SIG-M5 treated with dmso at 0.1 percent for 504 hours (cell line): ENCODE results near the gene TMEM115.

Experiments used
- DNase-seq: peaks from one replicate; lab custom pipeline; 2025; ENCODE audit not compliant: unreplicated experiment; lab: John Stamatoyannopoulos, UW

Gene TMEM115

GRCh38 chr3:50378024-50378423, 18.7 kb upstream of the TMEM115 start:
- no peak for DNase-seq

GRCh38 chr3:50375258-50375931, 16.1 kb upstream of the TMEM115 start:
- no peak for DNase-seq

DNA sequence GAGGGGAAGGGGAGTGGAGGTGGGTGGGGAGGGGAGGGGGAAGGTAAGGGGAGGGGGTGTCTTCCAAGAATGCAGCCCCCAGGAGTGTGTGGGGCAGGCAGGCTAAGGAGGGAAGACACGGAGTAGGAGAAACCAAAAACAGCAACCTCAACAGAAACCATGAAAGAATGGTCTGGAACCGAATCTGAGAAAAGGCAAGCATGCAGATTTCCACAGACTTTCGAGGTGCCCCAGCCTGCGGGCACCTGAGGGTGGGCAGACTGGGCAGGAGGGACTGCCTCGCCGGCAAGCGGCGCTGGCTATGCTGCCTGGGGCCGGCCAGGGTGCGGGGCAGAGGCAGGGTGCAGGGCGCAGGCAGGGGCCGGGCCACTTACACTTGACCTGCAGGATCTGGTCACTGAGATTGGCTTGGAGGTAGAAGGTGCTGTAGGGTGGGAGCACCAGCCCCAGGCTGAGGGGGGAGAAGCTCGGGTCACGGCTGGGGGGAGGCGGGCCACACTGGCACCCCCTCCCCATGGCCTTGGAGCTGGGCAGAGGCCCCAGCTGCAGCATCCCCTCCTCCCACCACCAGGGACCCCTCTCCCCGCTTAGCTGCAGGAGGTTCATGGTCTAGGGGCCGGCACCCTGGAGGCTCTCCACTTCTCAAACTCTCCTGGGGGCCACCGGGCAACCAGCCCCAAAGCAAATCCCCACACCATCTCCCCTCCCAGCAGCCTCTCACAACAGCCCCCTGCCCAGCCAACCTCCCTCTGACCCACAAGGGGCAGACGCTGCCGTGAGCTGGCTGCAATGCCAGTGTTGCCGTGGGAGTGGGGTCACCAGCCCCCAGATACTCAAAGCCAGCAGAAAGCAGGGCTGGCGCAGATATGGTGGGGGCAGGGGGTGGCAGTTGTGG, 15.3 kb upstream of the TMEM115 start:
- DNase-seq: no peak

- no peak for DNase-seq
Measured at GRCh38 chr3:50373146-50374051, 14.1 kb upstream of the TMEM115 start.

GRCh38 chr3:50372349-50372748, 13.0 kb upstream of the TMEM115 start:
- no peak for DNase-seq

DNA sequence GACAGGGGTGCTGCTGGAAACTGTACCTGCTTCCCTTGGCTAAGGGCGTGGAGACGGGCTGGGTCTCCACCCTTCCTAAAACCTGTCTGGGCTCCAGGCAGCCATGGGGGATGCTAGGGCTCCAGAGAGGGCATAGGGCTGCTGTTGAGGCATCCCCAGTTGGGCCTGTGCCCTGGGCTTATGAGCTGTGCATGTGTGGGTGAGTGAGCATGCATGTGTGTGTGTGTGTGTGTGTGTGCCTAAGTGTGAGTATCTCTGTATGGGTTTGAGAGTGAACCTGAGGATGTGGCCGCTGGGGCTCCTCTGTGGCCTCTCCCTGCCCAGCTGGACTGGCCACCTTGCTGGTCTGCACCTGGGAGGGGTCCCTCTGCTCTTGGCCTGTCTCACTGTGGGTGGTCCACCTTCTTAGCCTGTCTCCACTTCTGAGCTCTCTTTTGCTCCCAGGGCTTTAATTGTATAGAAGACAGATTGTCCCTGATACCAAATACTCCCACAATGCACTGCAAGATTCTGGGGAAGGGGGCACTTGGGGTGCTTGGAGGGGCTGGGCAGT, 11.9 kb upstream of the TMEM115 start:
- no peak for DNase-seq

- peak; percentile 17 for DNase-seq
Measured at GRCh38 chr3:50370594-50370993, 11.3 kb upstream of the TMEM115 start.

GRCh38 chr3:50369012-50369670, 9.8 kb upstream of the TMEM115 start:
- DNase-seq: no peak

DNA sequence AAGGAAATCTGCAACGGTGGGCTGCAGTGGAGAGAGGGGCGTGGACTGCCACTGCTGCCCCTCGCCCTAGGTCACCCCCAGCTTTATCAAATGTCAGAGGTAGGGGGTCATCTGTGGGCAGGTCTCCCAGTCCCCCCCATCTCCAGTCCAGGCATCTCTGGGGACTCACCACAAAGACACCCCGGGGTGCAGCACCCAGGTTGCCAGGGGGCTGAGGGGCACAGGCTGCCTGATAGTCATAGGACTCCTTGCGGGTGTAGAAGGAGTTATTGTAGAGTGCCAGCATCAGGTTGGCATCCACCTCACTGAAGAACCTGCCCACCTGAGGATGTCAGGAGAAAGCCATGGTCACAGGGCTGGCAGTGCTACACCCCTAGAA, 6.5 kb upstream of the TMEM115 start:
- DNase-seq: no peak

DNA sequence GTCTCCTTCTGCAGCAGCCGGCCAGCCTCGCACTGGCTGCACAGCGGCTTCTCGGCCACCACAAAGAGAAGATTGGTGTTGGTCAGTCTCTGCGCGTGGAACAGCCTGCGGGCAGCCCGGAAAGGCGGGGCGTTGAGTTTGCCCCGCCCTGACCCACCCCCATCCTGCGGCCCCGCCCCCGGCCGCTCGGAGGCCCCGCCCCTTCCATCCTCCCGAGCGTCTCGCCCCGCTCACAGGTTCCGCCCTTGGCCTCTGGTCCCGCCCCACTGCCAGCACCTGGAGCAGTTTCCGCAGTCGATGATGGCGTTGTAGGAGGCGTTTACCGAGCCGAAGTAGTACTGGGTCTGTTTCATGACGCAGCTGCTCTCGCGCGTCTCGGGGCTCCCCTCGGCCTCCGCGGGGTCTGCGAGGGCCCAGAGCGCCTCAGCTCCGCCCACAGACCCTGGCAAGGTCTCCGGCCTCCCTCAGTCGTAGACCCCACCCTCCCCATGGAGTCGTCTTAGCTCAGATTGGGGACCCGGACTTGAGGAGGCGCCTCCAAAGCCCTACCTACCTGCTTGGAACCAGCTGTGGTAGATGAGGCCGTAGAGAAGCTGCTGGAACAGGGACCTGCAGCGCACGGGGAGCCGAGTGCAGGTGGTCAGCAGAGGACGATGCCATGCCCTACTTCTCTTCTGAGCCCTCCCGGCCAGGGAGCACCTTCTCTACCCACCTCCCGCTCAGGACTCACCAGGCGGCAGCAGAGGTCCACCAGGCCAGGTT, 5.9 kb upstream of the TMEM115 start:
- peak; percentile 87 for DNase-seq

DNA sequence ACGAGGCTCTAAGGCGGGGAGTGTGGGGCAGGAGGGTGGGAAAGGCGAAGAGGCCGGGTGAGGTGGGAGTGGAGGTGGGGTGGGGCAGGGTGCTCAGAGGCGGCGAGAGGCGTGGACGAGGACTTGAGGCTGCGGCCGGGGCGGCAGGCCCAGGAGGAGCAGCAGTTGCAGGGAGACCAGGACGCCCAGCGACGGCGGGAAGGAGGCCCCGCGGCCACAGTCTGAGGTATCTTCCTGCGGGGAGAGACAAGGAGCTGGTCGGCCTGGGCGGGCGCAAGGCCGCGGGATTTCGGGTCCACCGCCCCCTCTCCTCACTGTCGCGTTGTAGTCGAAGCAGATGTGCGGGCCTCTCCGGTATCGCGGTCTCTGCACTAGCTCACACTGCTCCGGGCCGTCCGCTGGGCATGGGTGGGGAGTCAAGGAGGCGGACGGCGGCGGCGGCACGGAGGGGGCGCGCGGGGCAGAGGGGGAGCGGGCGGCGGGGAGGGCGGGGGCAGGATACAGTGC, 5.3 kb upstream of the TMEM115 start:
- no peak for DNase-seq

DNA sequence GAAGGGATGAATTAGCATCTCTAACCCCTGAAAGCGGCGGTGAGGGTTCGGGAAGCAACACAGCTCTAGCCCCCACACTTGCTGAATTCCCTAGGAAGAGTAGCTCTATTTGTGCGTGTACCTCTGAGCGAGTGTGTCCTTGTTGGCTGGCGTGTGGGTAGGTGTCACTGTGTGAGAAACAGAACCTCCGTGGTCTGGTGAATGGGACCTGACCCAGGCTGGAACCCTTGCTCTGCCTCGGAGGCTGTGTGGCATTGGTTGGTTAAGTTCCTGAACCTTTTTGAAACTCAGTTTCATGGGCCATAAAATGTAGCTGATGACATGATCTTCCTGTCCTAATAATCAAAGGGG, 414 bp upstream of the TMEM115 start:
- no peak for DNase-seq

DNA sequence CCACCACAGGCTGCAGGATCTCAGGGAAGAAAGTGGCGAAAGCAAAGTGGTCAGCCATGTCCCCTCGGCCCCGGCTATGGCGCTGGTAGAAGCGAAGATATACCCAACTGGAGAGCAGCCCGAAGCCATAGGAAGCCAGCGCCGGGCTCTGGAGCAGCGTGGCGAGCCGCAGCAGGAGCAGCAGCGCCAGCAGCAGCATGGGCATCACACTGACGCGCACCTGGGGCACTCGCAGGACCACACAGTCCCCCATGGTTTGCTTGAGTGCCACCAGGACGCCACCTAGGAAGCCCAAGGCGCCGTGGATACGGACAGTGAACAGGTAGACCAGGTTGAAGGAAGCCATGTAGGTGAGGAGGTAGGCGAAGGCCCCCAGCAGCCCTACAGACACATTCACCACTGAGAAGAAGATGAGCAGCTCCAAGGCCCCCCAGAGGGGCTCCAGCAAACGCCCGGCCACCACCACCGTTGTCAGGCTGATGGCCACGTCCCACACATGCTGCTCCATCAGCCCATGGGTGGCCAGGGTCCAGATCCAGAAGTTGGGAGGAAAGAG, 888 bp downstream of the TMEM115 start:
- DNase-seq: no peak

DNA sequence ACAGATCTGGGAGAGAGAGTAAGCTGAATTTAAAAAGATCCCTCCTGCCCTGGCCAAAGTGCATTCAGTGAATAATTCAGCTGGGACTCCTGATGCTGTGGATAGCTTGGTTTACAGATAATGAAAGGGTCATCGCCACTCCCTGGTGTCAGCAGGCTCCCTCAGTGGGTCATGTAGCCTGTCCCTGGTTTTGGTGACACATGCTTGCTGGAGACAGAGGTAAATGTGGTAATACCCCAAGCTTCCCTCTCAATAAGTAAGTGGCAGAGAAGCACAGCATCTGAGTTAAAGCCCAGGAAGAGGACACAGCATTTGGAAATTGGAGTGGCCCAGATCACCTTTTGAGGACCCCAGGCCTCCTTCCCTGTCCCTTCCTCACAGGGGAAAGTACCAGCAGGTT, 1.8 kb downstream of the TMEM115 start:
- DNase-seq: peak; percentile 21

GRCh38 chr3:50356553-50356952, 2.8 kb downstream of the TMEM115 start:
- peak; percentile 73 for DNase-seq

DNA sequence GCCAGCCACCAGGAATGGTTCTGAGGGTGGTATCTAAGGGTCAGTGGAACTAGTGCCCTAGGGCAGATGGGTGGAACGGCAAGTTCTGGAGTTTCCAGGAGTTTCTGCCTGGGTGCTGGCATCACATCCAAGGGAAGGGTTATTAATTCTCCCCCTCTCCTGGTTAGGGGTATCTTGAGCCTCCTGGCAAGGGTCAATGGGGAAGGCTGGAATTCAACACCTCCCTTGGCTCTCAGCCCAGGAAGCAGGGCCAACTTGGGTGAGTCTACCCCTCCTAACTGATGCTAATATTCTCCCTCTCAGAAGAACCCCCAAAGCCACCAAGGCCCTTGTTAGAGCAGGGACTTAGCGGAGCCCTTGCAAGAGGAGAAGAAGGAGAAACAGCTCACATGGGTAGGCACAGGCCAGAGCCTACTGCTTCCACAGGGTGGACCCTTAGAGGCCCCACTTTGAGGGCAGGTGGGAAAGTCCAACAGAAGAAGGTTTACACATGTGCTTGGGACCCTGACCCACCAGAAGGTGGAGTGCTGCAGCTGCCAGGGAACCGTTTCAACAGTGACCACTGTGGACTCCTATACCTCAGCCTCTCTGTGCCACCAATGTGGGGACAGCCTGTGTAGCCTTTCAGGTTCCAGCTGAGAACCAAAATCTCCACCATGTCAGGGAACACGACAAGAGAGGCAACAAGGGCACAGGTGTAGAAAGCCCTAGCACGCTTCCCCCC, 3.3 kb downstream of the TMEM115 start:
- DNase-seq: no peak

GRCh38 chr3:50354850-50355249, 4.5 kb downstream of the TMEM115 start:
- no peak for DNase-seq

DNA sequence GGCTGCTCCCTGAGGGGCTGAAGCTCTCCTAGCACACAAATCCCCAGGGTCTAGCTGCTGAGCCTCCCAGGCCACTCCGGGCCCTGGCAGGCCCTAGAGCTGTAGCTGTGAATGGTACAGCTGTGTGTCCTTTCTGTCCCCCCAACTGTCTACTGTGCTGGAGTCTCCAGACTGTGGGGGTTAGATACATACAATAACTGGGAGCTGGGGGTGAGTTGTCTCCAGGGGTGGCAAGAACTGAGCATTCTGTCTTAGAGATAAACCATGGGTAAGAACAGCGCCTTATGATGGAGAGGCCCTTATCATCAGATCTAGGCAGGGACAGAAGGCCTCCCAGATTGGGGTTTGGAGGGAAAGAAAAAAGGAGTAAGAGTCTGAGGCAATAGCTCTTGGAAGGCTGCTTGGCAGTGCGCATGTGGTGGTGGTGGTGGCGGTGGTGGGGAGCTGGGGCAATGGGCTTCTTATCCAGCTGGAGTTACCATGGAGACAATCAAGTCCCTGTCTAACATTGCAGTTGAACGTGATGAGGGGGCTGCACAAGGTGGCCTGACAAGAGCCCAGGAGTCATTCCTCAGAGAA, 5.0 kb downstream of the TMEM115 start:
- no peak for DNase-seq
